CD14-positive monocyte (primary cell): ENCODE measurements around the gene TXNL1. TPM values are rescaled to one million over a fixed set of nuclear protein-coding genes. Genes with fewer than 3 reads are reported as not detected.
A peak's percentile ranks its signal among the peaks of the same experiment; 100 is the strongest.

Experiments used
- DNase-seq, 3 donors: peaks; one replicate each; pipeline ENCODE4 v3.0.0-alpha.2; 2011 to 2022
- H2AFZ ChIP-seq: 2 replicates; pipeline ENCODE4 v1.6.0; 2012; ENCODE audit warnings: mild to moderate bottlenecking, low read depth, low read length, inconsistent platforms; ENCODE audit not compliant: insufficient read depth, poor library complexity, severe bottlenecking
- H3K27ac ChIP-seq, 2 donors: 1 replicate in 1 of 2; 2 replicates in 1 of 2; pipeline ENCODE4 v1.5.1; 2012 to 2013; ENCODE audit warnings: low read length in 2 of 2, control low read depth in 1 of 2, inconsistent platforms in 1 of 2, low read depth in 1 of 2, mild to moderate bottlenecking in 1 of 2
- H3K27me3 ChIP-seq, 2 donors: one replicate each; pipeline versions ENCODE4 v1.6.0 to v1.6.1; 2011 to 2013; ENCODE audit warnings: low read length in 2 of 2; ENCODE audit not compliant: control insufficient read depth in 2 of 2, insufficient read depth in 2 of 2
- H3K36me3 ChIP-seq, 2 donors: replicated peaks in 1 of 2; 1 replicate in 1 of 2; 2 replicates in 1 of 2; pipeline versions ENCODE4 v1.5.1 to v1.6.1; 2012 to 2013; ENCODE audit warnings: low read length in 2 of 2, control low read depth in 1 of 2, inconsistent platforms in 1 of 2, mild to moderate bottlenecking in 1 of 2; ENCODE audit not compliant: insufficient read depth in 2 of 2, control insufficient read depth in 1 of 2
- H3K4me1 ChIP-seq, 2 donors: 1 replicate in 1 of 2; 2 replicates in 1 of 2; pipeline versions ENCODE4 v1.5.1 to v1.6.1; 2012 to 2013; ENCODE audit warnings: low read length in 2 of 2, control low read depth in 1 of 2, inconsistent platforms in 1 of 2, mild to moderate bottlenecking in 1 of 2, moderate library complexity in 1 of 2; ENCODE audit not compliant: insufficient read depth in 2 of 2, control insufficient read depth in 1 of 2
- H3K4me2 ChIP-seq: replicated peaks from 2 replicates; pipeline ENCODE3; 2012; ENCODE audit warnings: low read length, moderate library complexity, mild to moderate bottlenecking; ENCODE audit not compliant: poor library complexity, severe bottlenecking; ENCODE audit errors: extremely low read depth
- H3K4me3 ChIP-seq, 3 experiments: fragments of 200-600 bp in 1 of 3; sonication (generic) in 1 of 3; replicated peaks in 1 of 3; 1 replicate in 2 of 3; 2 replicates in 1 of 3; pipeline ENCODE4 v1.5.1; 2011 to 2013; ENCODE audit warnings: low read length in 3 of 3, mild to moderate bottlenecking in 3 of 3, control low read depth in 2 of 3, low read depth in 2 of 3, inconsistent platforms in 1 of 3, moderate library complexity in 1 of 3
- H3K79me2 ChIP-seq: 2 replicates; pipeline ENCODE4 v1.6.0; 2012; ENCODE audit warnings: mild to moderate bottlenecking, control low read depth, inconsistent platforms, low read length, moderate library complexity; ENCODE audit not compliant: insufficient read depth
- H3K9ac ChIP-seq: 2 replicates; pipeline ENCODE4 v1.6.0; 2017; ENCODE audit warnings: low read length, mild to moderate bottlenecking; ENCODE audit not compliant: insufficient read depth, poor library complexity, severe bottlenecking
- H3K9me3 ChIP-seq, 2 donors: replicated peaks in 1 of 2; 1 replicate in 1 of 2; 2 replicates in 1 of 2; pipeline versions ENCODE4 v1.5.1 to v1.6.1; 2012 to 2013; ENCODE audit warnings: low read length in 2 of 2, control low read depth in 1 of 2; ENCODE audit not compliant: control insufficient read depth in 1 of 2, insufficient read depth in 1 of 2
- H4K20me1 ChIP-seq: 2 replicates; pipeline ENCODE4 v1.6.0; 2012; ENCODE audit warnings: mild to moderate bottlenecking, low read length, control low read depth, moderate library complexity; ENCODE audit not compliant: insufficient read depth
- H3K27ac Mint-ChIP-seq, 7 donors: one replicate each; pipeline ENCODE4 v1.8.0; 2020; ENCODE audit warnings: mild to moderate bottlenecking in 7 of 7, mixed read lengths in 7 of 7, moderate library complexity in 6 of 7, inconsistent platforms in 2 of 7
- H3K27me3 Mint-ChIP-seq, 3 donors: one replicate each; pipeline ENCODE4 v1.8.0; 2021 to 2022; ENCODE audit warnings: low read depth in 3 of 3, mild to moderate bottlenecking in 3 of 3, mixed read lengths in 3 of 3, moderate library complexity in 3 of 3, inconsistent platforms in 1 of 3
- H3K36me3 Mint-ChIP-seq, 2 donors: one replicate each; pipeline ENCODE4 v1.8.0; 2020; ENCODE audit warnings: mixed read lengths in 2 of 2, inconsistent platforms in 1 of 2, mild to moderate bottlenecking in 1 of 2
- H3K4me1 Mint-ChIP-seq: one replicate; pipeline ENCODE4 v1.8.0; 2020; ENCODE audit warnings: mild to moderate bottlenecking, mixed read lengths
- H3K4me3 Mint-ChIP-seq, 2 donors: one replicate each; pipeline ENCODE4 v1.8.0; 2020; ENCODE audit warnings: mild to moderate bottlenecking in 2 of 2, mixed read lengths in 2 of 2, moderate library complexity in 1 of 2
- H3K9me3 Mint-ChIP-seq, 7 donors: one replicate each; pipeline ENCODE4 v1.8.0; 2020 to 2022; ENCODE audit warnings: mixed read lengths in 7 of 7, mild to moderate bottlenecking in 6 of 7, moderate library complexity in 6 of 7, inconsistent platforms in 2 of 7
- CTCF ChIP-seq: fragments of 200-600 bp; IDR thresholded peaks from one replicate; pipeline ENCODE4 v1.8.0; 2022; ENCODE audit warnings: antibody characterized with exemption, mild to moderate bottlenecking
- WGBS: methylation state at CpG from one replicate; pipeline ENCODE4 v1.1.5; 2013; ENCODE audit warnings: missing lambda C conversion rate; ENCODE audit not compliant: insufficient coverage; 5-methylcytosine and 5-hydroxymethylcytosine counted together
- intact Hi-C, 2 donors: fragments of 100-400 bp; cut with micrococcal nuclease; formaldehyde crosslinking; loops; one replicate each; pipeline versions ENCODE4 v1.15.0 to v1.15.1; 2023
- polyA plus RNA-seq, 3 donors: library from polyadenylated mRNA; depleted of rRNA in 1 of 3; unstranded in 2 of 3; stranded (reverse) in 1 of 3; fragments of 300-500 nt in 2 of 3; fragments of >200 nt in 1 of 3; fragmentation: Illumina TruSeq in 2 of 3; gene quantifications; 1 replicate in 2 of 3; 2 replicates in 1 of 3; pipeline ENCODE4 v1.2.3, GENCODE V29; 2012 to 2021

Gene TXNL1
- polyA plus RNA-seq, 3 donors: 22.3 to 80.4 (median 77.8) TPM

GRCh38 chr18:56650944-56651770, 12.8 kb upstream of the TXNL1 start, which contains the start of gene WDR7:
Gene WDR7, plus strand, starts transcription at chr18:56651359. Its CDS starts 21,157 bp downstream, at chr18:56672516.
- under 1% methylated on average over 46 of the region's 47 CpGs for WGBS

More at GRCh38 chr18:56650944-56651770, 12.8 kb upstream of the TXNL1 start, which contains the start of gene WDR7:
- no peak for TF ChIP-seq CTCF
- no peaks in the 10 kb centered on the region for H3K36me3 ChIP-seq
- peak within 1 kb of the TSS; percentile 64 to 92 (median 86) for H3K4me3 ChIP-seq
- H2AFZ ChIP-seq: peak within 1 kb of the TSS; percentile 89
- H3K36me3 Mint-ChIP-seq: peaks cover 0 to 3% of the 10 kb centered on the region in 2 donors
- H3K4me3 Mint-ChIP-seq: peak within 1 kb of the TSS; percentile 94 to 95
- no peaks in the 10 kb centered on the region for H3K27me3 Mint-ChIP-seq
- peaks cover 0 to 3% (median 0%) of the 10 kb centered on the region in 7 donors for H3K9me3 Mint-ChIP-seq
- H3K9ac ChIP-seq: peak within 1 kb of the TSS; percentile 80
- DNase-seq: peak; percentile 93 to 96 (median 94)
- intact Hi-C loops: loop anchor here (2.0 to 10.0 kb wide), 4 partner anchors 14 to 1326 kb away; partner anchors contain the start of gene TCF4 (in 1 of the 2)
- peaks cover 58% of the 10 kb centered on the region for H3K4me1 Mint-ChIP-seq
- peaks cover 12% of the 10 kb centered on the region for H4K20me1 ChIP-seq
- H3K9me3 ChIP-seq: no peaks in the 10 kb centered on the region
- peak within 1 kb of the TSS; percentile 85 for H3K4me2 ChIP-seq
- peaks cover 48 to 57% of the 10 kb centered on the region in 2 donors for H3K4me1 ChIP-seq
- H3K27ac Mint-ChIP-seq: peak within 1 kb of the TSS; percentile 93 to 97 (median 96)
- H3K27ac ChIP-seq: peak within 1 kb of the TSS; percentile 87 to 90
- no peaks in the 10 kb centered on the region for H3K27me3 ChIP-seq
- H3K79me2 ChIP-seq: peaks cover 47% of the 10 kb centered on the region
